ENCODE data around the gene GFI1B. TPM values are rescaled to one million over a fixed set of nuclear protein-coding genes. Genes with fewer than 3 reads are reported as not detected.

GFI1B gene
- total RNA-seq, 1 donor from 2014 or later = not detected

- Mint-ChIP-seq H3K36me3 (ENCODE audit: low read depth) (no peaks in the 10 kb centered on the region), H3K27me3 (ENCODE audit: insufficient read depth) (peaks cover 8% of the 10 kb centered on the region), H3K4me1 (ENCODE audit: low read depth) (no peaks in the 10 kb centered on the region), H3K9me3 (no peaks in the 10 kb centered on the region), H3K4me3 (no peak overlapping the region), H3K27ac (no peak overlapping the region)
- no peak for DNase-seq (ENCODE audit: low spot score)
- intact Hi-C loops (cut with micrococcal nuclease) = no loop called here
Measured at GRCh38 chr9:133014696-133015095, 36.2 kb downstream of the GFI1B start.

- Mint-ChIP-seq H3K36me3 (ENCODE audit: low read depth) (peaks cover 2% of the 10 kb centered on the region), H3K27ac (no peak overlapping the region), H3K27me3 (ENCODE audit: insufficient read depth) (peaks cover 4% of the 10 kb centered on the region), H3K9me3 (no peaks in the 10 kb centered on the region), H3K4me3 (peak overlapping the region; percentile 39), H3K4me1 (ENCODE audit: low read depth) (peaks cover 33% of the 10 kb centered on the region)
- peak; percentile 46 for DNase-seq (ENCODE audit: low spot score)
- intact Hi-C loops (cut with micrococcal nuclease) = loop anchor here (2.0 kb wide), 1 partner anchor 79 kb away; the partner anchor contains the start of gene TSC1
Measured at GRCh38 chr9:133023117-133023890, 44.8 kb downstream of the GFI1B start.

- Mint-ChIP-seq H3K4me3 (no peak overlapping the region), H3K36me3 (ENCODE audit: low read depth) (peaks cover 5% of the 10 kb centered on the region), H3K9me3 (no peaks in the 10 kb centered on the region), H3K4me1 (ENCODE audit: low read depth) (peaks cover 41% of the 10 kb centered on the region), H3K27ac (no peak overlapping the region), H3K27me3 (ENCODE audit: insufficient read depth) (peaks cover under 1% of the 10 kb centered on the region)
- DNase-seq (ENCODE audit: low spot score) = no peak
- intact Hi-C loops (cut with micrococcal nuclease) = no loop called here
Measured at GRCh38 chr9:133026426-133026825, 47.9 kb downstream of the GFI1B start.

- H3K4me1 Mint-ChIP-seq (ENCODE audit: low read depth) = peaks cover 46% of the 10 kb centered on the region
- no peak overlapping the region for H3K27ac Mint-ChIP-seq
- intact Hi-C loops (cut with micrococcal nuclease) = no loop called here
- H3K4me3 Mint-ChIP-seq = peak overlapping the region; percentile 96
- H3K9me3 Mint-ChIP-seq = no peaks in the 10 kb centered on the region
- no peaks in the 10 kb centered on the region for H3K27me3 Mint-ChIP-seq (ENCODE audit: insufficient read depth)
- peaks cover 9% of the 10 kb centered on the region for H3K36me3 Mint-ChIP-seq (ENCODE audit: low read depth)
- no peak for DNase-seq (ENCODE audit: low spot score)
Measured at GRCh38 chr9:133027134-133027533, 48.6 kb downstream of the GFI1B start.

GRCh38 chr9:133028221-133028620 is 49.7 kb downstream of the GFI1B start:
- Mint-ChIP-seq H3K36me3 (ENCODE audit: low read depth) (peaks cover 14% of the 10 kb centered on the region), H3K4me3 (peak overlapping the region; percentile 96), H3K27me3 (ENCODE audit: insufficient read depth) (no peaks in the 10 kb centered on the region), H3K9me3 (no peaks in the 10 kb centered on the region), H3K27ac (no peak overlapping the region), H3K4me1 (ENCODE audit: low read depth) (peaks cover 46% of the 10 kb centered on the region)
- DNase-seq (ENCODE audit: low spot score) = no peak
- intact Hi-C loops (cut with micrococcal nuclease) = no loop called here

- Mint-ChIP-seq H3K27ac (peak overlapping the region; percentile 97), H3K4me1 (ENCODE audit: low read depth) (peaks cover 46% of the 10 kb centered on the region), H3K9me3 (no peaks in the 10 kb centered on the region), H3K4me3 (peak overlapping the region; percentile 96), H3K36me3 (ENCODE audit: low read depth) (peaks cover 14% of the 10 kb centered on the region), H3K27me3 (ENCODE audit: insufficient read depth) (no peaks in the 10 kb centered on the region)
- intact Hi-C loops (cut with micrococcal nuclease) = loop anchor here (1.0 kb wide), 7 partner anchors 8 to 1038 kb away; partner anchors contain the start of genes BRD3, SURF6 and TSC1
- DNase-seq (ENCODE audit: low spot score) = no peak
Measured at GRCh38 chr9:133029994-133030316, 51.5 kb downstream of the GFI1B start.

- Mint-ChIP-seq H3K4me1 (ENCODE audit: low read depth) (peaks cover 47% of the 10 kb centered on the region), H3K27ac (peak within 1 kb of the TSS; percentile 97), H3K27me3 (ENCODE audit: insufficient read depth) (no peaks in the 10 kb centered on the region), H3K36me3 (ENCODE audit: low read depth) (peaks cover 14% of the 10 kb centered on the region), H3K4me3 (peak within 1 kb of the TSS; percentile 96), H3K9me3 (no peaks in the 10 kb centered on the region)
- intact Hi-C loops (cut with micrococcal nuclease) = loop anchor here (1.0 kb wide), 7 partner anchors 8 to 1038 kb away; partner anchors contain the start of genes BRD3, SURF6 and TSC1
- DNase-seq (ENCODE audit: low spot score) = peak; percentile 91
Measured at GRCh38 chr9:133030317-133031129, 52.0 kb downstream of the GFI1B start, which contains the start of gene GTF3C5. Gene GTF3C5 (plus strand): TSS chr9:133030997. CDS start chr9:133031012, 15 bp downstream.

GRCh38 chr9:133031130-133031422 is 52.6 kb downstream of the GFI1B start:
- Mint-ChIP-seq H3K4me3 (peak overlapping the region; percentile 96), H3K36me3 (ENCODE audit: low read depth) (peaks cover 14% of the 10 kb centered on the region), H3K27ac (peak overlapping the region; percentile 97), H3K27me3 (ENCODE audit: insufficient read depth) (no peaks in the 10 kb centered on the region), H3K4me1 (ENCODE audit: low read depth) (peaks cover 49% of the 10 kb centered on the region), H3K9me3 (no peaks in the 10 kb centered on the region)
- intact Hi-C loops (cut with micrococcal nuclease) = no loop called here
- DNase-seq (ENCODE audit: low spot score) = no peak

GRCh38 chr9:133031496-133031911 is 53.0 kb downstream of the GFI1B start:
- peak overlapping the region; percentile 97 for H3K27ac Mint-ChIP-seq
- peaks cover 54% of the 10 kb centered on the region for H3K4me1 Mint-ChIP-seq (ENCODE audit: low read depth)
- H3K4me3 Mint-ChIP-seq = peak overlapping the region; percentile 96
- no peak for DNase-seq (ENCODE audit: low spot score)
- H3K27me3 Mint-ChIP-seq (ENCODE audit: insufficient read depth) = no peaks in the 10 kb centered on the region
- intact Hi-C loops (cut with micrococcal nuclease) = no loop called here
- H3K9me3 Mint-ChIP-seq = no peaks in the 10 kb centered on the region
- H3K36me3 Mint-ChIP-seq (ENCODE audit: low read depth) = peaks cover 14% of the 10 kb centered on the region

- Mint-ChIP-seq H3K36me3 (ENCODE audit: low read depth) (peaks cover 14% of the 10 kb centered on the region), H3K4me3 (peak overlapping the region; percentile 96), H3K9me3 (no peaks in the 10 kb centered on the region), H3K4me1 (ENCODE audit: low read depth) (peaks cover 54% of the 10 kb centered on the region), H3K27ac (peak overlapping the region; percentile 97), H3K27me3 (ENCODE audit: insufficient read depth) (no peaks in the 10 kb centered on the region)
- intact Hi-C loops (cut with micrococcal nuclease) = no loop called here
- no peak for DNase-seq (ENCODE audit: low spot score)
Measured at GRCh38 chr9:133032171-133032570, 53.7 kb downstream of the GFI1B start.

GRCh38 chr9:133035669-133036068 is 57.2 kb downstream of the GFI1B start:
- DNase-seq (ENCODE audit: low spot score) = no peak
- H3K4me1 Mint-ChIP-seq (ENCODE audit: low read depth) = peaks cover 41% of the 10 kb centered on the region
- no peaks in the 10 kb centered on the region for H3K27me3 Mint-ChIP-seq (ENCODE audit: insufficient read depth)
- H3K4me3 Mint-ChIP-seq = no peak overlapping the region
- peaks cover 14% of the 10 kb centered on the region for H3K36me3 Mint-ChIP-seq (ENCODE audit: low read depth)
- intact Hi-C loops (cut with micrococcal nuclease) = no loop called here
- H3K9me3 Mint-ChIP-seq = no peaks in the 10 kb centered on the region
- H3K27ac Mint-ChIP-seq = no peak overlapping the region

GRCh38 chr9:133037775-133038515 is 59.5 kb downstream of the GFI1B start:
- no peaks in the 10 kb centered on the region for H3K9me3 Mint-ChIP-seq
- peaks cover 21% of the 10 kb centered on the region for H3K4me1 Mint-ChIP-seq (ENCODE audit: low read depth)
- no peak overlapping the region for H3K4me3 Mint-ChIP-seq
- intact Hi-C loops (cut with micrococcal nuclease) = no loop called here
- H3K27me3 Mint-ChIP-seq (ENCODE audit: insufficient read depth) = no peaks in the 10 kb centered on the region
- no peak for DNase-seq (ENCODE audit: low spot score)
- H3K27ac Mint-ChIP-seq = no peak overlapping the region
- H3K36me3 Mint-ChIP-seq (ENCODE audit: low read depth) = peaks cover 5% of the 10 kb centered on the region

Measured in activated T-helper 1 cell treated with anti-CD3 and anti-CD28 coated beads, Interleukin-12 subunit alpha, Interleukin-12 subunit beta, Interleukin-2, Interleukin-4 antibody, amounts not matched to agents 30 ng/mL and 10 ng/mL and 1 ng/mL, durations not matched to agents 14 hours and 24 hours and 36 hours (primary cell).